ENCODE data around the gene INPP5A.
"Not testable (repeated sequence)": the region's sequence is repeated elsewhere in the genome, so short reads cannot be mapped to it uniquely, and the experiment has no call there.

Gene INPP5A

DNA sequence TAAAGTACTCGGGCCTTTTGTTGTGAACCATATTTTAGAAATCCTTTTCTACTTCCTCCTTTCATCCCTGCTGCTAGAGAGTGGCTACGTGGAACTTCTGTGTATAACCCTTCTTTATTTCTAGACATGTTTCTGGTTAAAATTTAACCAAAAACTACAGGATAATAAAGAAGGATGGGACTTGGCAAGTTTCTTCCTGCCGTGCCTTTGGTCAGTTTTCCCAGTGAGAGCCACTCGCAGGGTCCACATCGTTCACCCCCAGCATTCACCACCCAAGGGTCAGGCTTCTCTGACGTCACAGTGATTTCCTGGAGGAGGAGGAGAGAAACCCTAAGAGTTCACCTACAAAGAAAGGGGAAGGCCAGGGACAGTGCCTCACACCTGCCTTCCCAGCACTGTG lies 203.0 kb downstream of the INPP5A start:
- Histone ChIP-seq H4K12ac (ENCODE audit: low read depth, low read length) (no peak overlapping the region), H3K4me3 (ENCODE audit: low read depth, low read length) (no peak overlapping the region), H4K91ac (ENCODE audit: low read depth, low read length) (no peak overlapping the region), H3K14ac (ENCODE audit: low read length) (no peak overlapping the region), H2BK5ac (ENCODE audit: low read depth, low read length, poor library complexity) (no peak overlapping the region), H3K27ac (ENCODE audit: low read depth, low read length) (no peak overlapping the region), H2BK120ac (ENCODE audit: insufficient read depth, low read length, poor library complexity) (no peak overlapping the region), H3K4ac (ENCODE audit: low read depth, low read length) (no peak overlapping the region), H2AFZ (ENCODE audit: insufficient read depth, low read length, poor library complexity) (no peak overlapping the region), H3K18ac (ENCODE audit: low read length) (no peak overlapping the region), H3K79me1 (ENCODE audit: low read length) (no peaks in the 10 kb centered on the region), H3K4me1 (ENCODE audit: control insufficient read depth in 1 of 2, insufficient read depth in 2 of 2, low read length in 2 of 2) (peaks cover 3 to 5% of the 10 kb centered on the region in 2 experiments), H3K9me3 (ENCODE audit: insufficient read depth, low read depth, low read length) (peaks cover 2% of the 10 kb centered on the region), H3K36me3 (ENCODE audit: control insufficient read depth in 1 of 2, insufficient read depth in 2 of 2, low read length in 2 of 2) (peaks cover 7 to 11% of the 10 kb centered on the region in 2 experiments), H3K23ac (ENCODE audit: low read length) (no peak overlapping the region), H3K27me3 (ENCODE audit: insufficient read depth, low read length) (no peaks in the 10 kb centered on the region), H2AK5ac (ENCODE audit: low read length) (no peak overlapping the region), H2BK12ac (ENCODE audit: low read length) (no peak overlapping the region), H3K9ac (ENCODE audit: low read length) (no peak overlapping the region), H3K79me2 (ENCODE audit: control insufficient read depth, insufficient read depth, low read length, poor library complexity) (no peaks in the 10 kb centered on the region), H3K4me2 (ENCODE audit: low read length) (no peak overlapping the region), H4K8ac (ENCODE audit: low read depth, low read length) (no peak overlapping the region)
- WGBS (ENCODE audit: extremely low coverage, insufficient coverage, insufficient read length): no CpG with 5 or more reads among the region's 6 CpGs
- no peak for DNase-seq

DNA sequence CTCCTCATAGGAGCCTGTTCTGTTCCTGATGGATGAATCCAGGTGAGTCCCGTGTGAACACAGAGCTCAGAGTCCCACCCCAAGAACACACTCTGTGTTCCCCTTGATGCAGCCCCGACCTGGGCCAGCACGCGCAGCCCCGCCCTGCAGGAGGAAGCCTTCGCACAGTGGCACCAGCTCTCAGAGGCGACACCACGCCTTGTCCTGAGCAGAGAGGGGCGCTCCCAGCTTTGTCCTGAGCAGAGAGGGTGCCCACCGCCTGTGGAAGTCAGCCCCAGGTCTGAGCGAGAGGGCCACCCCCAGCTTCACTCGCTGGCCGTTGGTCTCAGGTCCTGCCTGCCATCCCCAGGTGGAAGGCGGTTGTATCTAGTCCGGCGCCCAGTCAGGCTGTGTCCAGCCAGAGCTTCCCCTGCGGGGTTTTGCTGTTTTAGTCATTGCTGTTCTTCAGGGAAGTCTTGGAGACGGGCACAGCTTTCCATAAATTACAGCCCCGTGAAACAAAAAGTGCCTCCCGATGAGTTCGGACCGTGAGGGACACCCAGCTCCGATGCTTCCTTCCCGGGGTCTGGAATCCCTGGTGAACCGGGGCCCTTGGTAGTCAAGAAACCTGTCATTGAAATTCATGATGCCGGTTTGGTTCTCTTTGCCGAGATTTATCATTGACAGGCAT lies 204.7 kb downstream of the INPP5A start:
- Histone ChIP-seq H2BK12ac (ENCODE audit: low read length) (no peak overlapping the region), H3K27me3 (ENCODE audit: insufficient read depth, low read length) (no peaks in the 10 kb centered on the region), H3K23ac (ENCODE audit: low read length) (no peak overlapping the region), H3K4me1 (ENCODE audit: control insufficient read depth in 1 of 2, insufficient read depth in 2 of 2, low read length in 2 of 2) (peaks cover 3 to 5% of the 10 kb centered on the region in 2 experiments), H3K79me1 (ENCODE audit: low read length) (no peaks in the 10 kb centered on the region), H3K14ac (ENCODE audit: low read length) (no peak overlapping the region), H2AK5ac (ENCODE audit: low read length) (no peak overlapping the region), H2AFZ (ENCODE audit: insufficient read depth, low read length, poor library complexity) (no peak overlapping the region), H3K4ac (ENCODE audit: low read depth, low read length) (no peak overlapping the region), H4K12ac (ENCODE audit: low read depth, low read length) (no peak overlapping the region), H3K9ac (ENCODE audit: low read length) (no peak overlapping the region), H3K4me2 (ENCODE audit: low read length) (no peak overlapping the region), H3K9me3 (ENCODE audit: insufficient read depth, low read depth, low read length) (peaks cover under 1% of the 10 kb centered on the region), H4K91ac (ENCODE audit: low read depth, low read length) (no peak overlapping the region), H3K4me3 (ENCODE audit: low read depth, low read length) (no peak overlapping the region), H3K79me2 (ENCODE audit: control insufficient read depth, insufficient read depth, low read length, poor library complexity) (no peaks in the 10 kb centered on the region), H4K8ac (ENCODE audit: low read depth, low read length) (no peak overlapping the region), H3K36me3 (ENCODE audit: control insufficient read depth in 1 of 2, insufficient read depth in 2 of 2, low read length in 2 of 2) (peaks cover 7 to 11% of the 10 kb centered on the region in 2 experiments), H3K27ac (ENCODE audit: low read depth, low read length) (no peak overlapping the region), H3K18ac (ENCODE audit: low read length) (no peak overlapping the region), H2BK120ac (ENCODE audit: insufficient read depth, low read length, poor library complexity) (no peak overlapping the region), H2BK5ac (ENCODE audit: low read depth, low read length, poor library complexity) (no peak overlapping the region)
- DNase-seq: no peak
- WGBS (ENCODE audit: extremely low coverage, insufficient coverage, insufficient read length): no CpG with 5 or more reads among the region's 27 CpGs

DNA sequence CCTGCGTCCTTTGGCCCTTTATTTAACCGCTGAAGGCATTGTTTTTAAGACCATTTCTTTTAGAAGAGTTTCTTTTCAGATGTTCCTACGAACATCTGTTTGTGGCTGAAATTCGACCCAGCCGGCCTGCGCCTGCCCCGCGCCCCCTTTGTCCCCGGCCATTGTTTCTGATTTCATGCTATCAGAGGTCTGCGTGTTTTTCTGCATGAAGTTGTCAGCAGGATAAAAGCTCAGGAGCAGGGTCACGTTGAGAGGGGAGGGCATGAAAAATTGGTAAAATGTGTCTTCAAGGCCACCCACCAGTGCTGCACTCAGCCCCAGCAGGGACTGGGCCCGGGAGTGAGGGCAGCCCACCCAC lies 205.2 kb downstream of the INPP5A start:
- H4K12ac ChIP-seq (ENCODE audit: low read depth, low read length): no peak overlapping the region
- no peaks in the 10 kb centered on the region for H3K79me2 ChIP-seq (ENCODE audit: control insufficient read depth, insufficient read depth, low read length, poor library complexity)
- no peak overlapping the region for H2BK5ac ChIP-seq (ENCODE audit: low read depth, low read length, poor library complexity)
- no peaks in the 10 kb centered on the region for H3K9me3 ChIP-seq (ENCODE audit: insufficient read depth, low read depth, low read length)
- no peaks in the 10 kb centered on the region for H3K27me3 ChIP-seq (ENCODE audit: insufficient read depth, low read length)
- no peak overlapping the region for H3K27ac ChIP-seq (ENCODE audit: low read depth, low read length)
- no peak overlapping the region for H2BK120ac ChIP-seq (ENCODE audit: insufficient read depth, low read length, poor library complexity)
- no peak for DNase-seq
- no peak overlapping the region for H2AK5ac ChIP-seq (ENCODE audit: low read length)
- H4K8ac ChIP-seq (ENCODE audit: low read depth, low read length): no peak overlapping the region
- H3K36me3 ChIP-seq (ENCODE audit: control insufficient read depth in 1 of 2, insufficient read depth in 2 of 2, low read length in 2 of 2): peaks cover 7 to 11% of the 10 kb centered on the region in 2 experiments
- WGBS (ENCODE audit: extremely low coverage, insufficient coverage, insufficient read length): no CpG with 5 or more reads among the region's 12 CpGs
- H2BK12ac ChIP-seq (ENCODE audit: low read length): no peak overlapping the region
- H3K9ac ChIP-seq (ENCODE audit: low read length): no peak overlapping the region
- H3K23ac ChIP-seq (ENCODE audit: low read length): no peak overlapping the region
- no peak overlapping the region for H4K91ac ChIP-seq (ENCODE audit: low read depth, low read length)
- no peak overlapping the region for H2AFZ ChIP-seq (ENCODE audit: insufficient read depth, low read length, poor library complexity)
- H3K18ac ChIP-seq (ENCODE audit: low read length): no peak overlapping the region
- H3K4ac ChIP-seq (ENCODE audit: low read depth, low read length): no peak overlapping the region
- peaks cover 3 to 5% of the 10 kb centered on the region in 2 experiments for H3K4me1 ChIP-seq (ENCODE audit: control insufficient read depth in 1 of 2, insufficient read depth in 2 of 2, low read length in 2 of 2)
- no peaks in the 10 kb centered on the region for H3K79me1 ChIP-seq (ENCODE audit: low read length)
- no peak overlapping the region for H3K4me2 ChIP-seq (ENCODE audit: low read length)
- no peak overlapping the region for H3K14ac ChIP-seq (ENCODE audit: low read length)
- no peak overlapping the region for H3K4me3 ChIP-seq (ENCODE audit: low read depth, low read length)

DNA sequence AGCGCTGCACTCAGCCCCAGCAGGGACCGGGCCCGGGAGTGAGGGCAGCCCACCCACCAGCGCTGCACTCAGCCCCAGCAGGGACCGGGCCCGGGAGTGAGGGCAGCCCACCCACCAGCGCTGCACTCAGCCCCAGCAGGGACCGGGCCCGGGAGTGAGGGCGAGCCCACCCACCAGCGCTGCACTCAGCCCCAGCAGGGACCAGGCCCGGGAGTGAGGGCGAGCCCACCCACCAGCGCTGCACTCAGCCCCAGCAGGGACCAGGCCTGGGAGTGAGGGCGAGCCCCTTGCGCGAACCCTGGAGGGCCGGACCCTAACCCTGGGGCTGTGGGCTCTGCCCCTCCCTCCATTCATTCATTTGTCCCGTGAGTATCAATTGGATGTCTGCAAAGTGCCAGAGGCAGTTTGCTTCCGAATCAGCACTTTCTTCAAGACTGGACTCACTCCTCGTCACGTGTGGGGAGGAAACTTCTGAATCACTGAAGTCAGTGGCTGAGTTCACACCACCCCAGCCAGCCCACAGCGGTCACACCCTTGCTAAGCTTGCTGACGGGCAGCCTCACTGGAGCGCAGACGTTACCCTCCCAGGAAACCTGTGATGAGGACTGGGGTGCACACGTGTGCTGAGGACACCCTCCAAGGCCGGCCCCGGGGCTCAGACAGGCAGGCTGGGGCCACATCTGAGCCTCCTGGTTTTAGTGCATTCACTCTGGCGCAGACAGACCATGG lies 205.8 kb downstream of the INPP5A start:
- not testable (repeated sequence) for H2BK5ac ChIP-seq (ENCODE audit: low read depth, low read length, poor library complexity); H4K12ac ChIP-seq (ENCODE audit: low read depth, low read length); H3K9me3 ChIP-seq (ENCODE audit: insufficient read depth, low read depth, low read length); H2BK120ac ChIP-seq (ENCODE audit: insufficient read depth, low read length, poor library complexity); H2AK5ac ChIP-seq (ENCODE audit: low read length); H3K27ac ChIP-seq (ENCODE audit: low read depth, low read length); H3K23ac ChIP-seq (ENCODE audit: low read length); H2BK12ac ChIP-seq (ENCODE audit: low read length); H3K4ac ChIP-seq (ENCODE audit: low read depth, low read length); H2AFZ ChIP-seq (ENCODE audit: insufficient read depth, low read length, poor library complexity); H3K4me1 ChIP-seq (ENCODE audit: control insufficient read depth in 1 of 2, insufficient read depth in 2 of 2, low read length in 2 of 2); H4K91ac ChIP-seq (ENCODE audit: low read depth, low read length); H3K27me3 ChIP-seq (ENCODE audit: insufficient read depth, low read length); H3K79me2 ChIP-seq (ENCODE audit: control insufficient read depth, insufficient read depth, low read length, poor library complexity); H4K8ac ChIP-seq (ENCODE audit: low read depth, low read length); H3K9ac ChIP-seq (ENCODE audit: low read length); H3K79me1 ChIP-seq (ENCODE audit: low read length); H3K4me2 ChIP-seq (ENCODE audit: low read length); H3K4me3 ChIP-seq (ENCODE audit: low read depth, low read length); H3K14ac ChIP-seq (ENCODE audit: low read length); H3K18ac ChIP-seq (ENCODE audit: low read length)
- DNase-seq: peak in 1 of 2 donors; percentile 1
- WGBS (ENCODE audit: extremely low coverage, insufficient coverage, insufficient read length): no CpG with 5 or more reads among the region's 30 CpGs
- H3K36me3 ChIP-seq (ENCODE audit: control insufficient read depth in 1 of 2, insufficient read depth in 2 of 2, low read length in 2 of 2): peaks cover 7 to 11% of the 10 kb centered on the region in 2 experiments
